Measurements from ENCODE around the gene JUN. TPM values are rescaled to one million over a fixed set of nuclear protein-coding genes. Genes with fewer than 3 reads are reported as not detected.

The JUN gene
- total and polyA plus RNA-seq, 2 of the 13 experiments (the other 11 are each of a cell fraction or from before 2014, with no cell fraction given), result 18.2 to 22.3 TPM

- TF ChIP-seq KDM2A (CRISPR knock-in tag; IDR thresholded peaks at IDR 0.05; ENCODE audit: borderline replicate concordance, low read depth) (no peak), EZH2 (conservative IDR thresholded peaks at IDR 0.05; ENCODE audit: low read depth, low read length) (no peak), ZNF441 (CRISPR knock-in tag; IDR thresholded peaks at IDR 0.05; ENCODE audit: borderline replicate concordance) (no peak), ZNF550 (CRISPR knock-in tag; IDR thresholded peaks at IDR 0.05; ENCODE audit: borderline replicate concordance) (no peak), GABPB1 (CRISPR knock-in tag; IDR thresholded peaks at IDR 0.05) (peak; percentile 40; the same call in 1 of the 2 replicates), ZBTB33 (CRISPR knock-in tag; IDR thresholded peaks at IDR 0.05) (peak; percentile 4; the same call in 1 of the 2 replicates), ZNF770 (CRISPR knock-in tag; IDR thresholded peaks at IDR 0.05) (no peak), CEBPG (CRISPR knock-in tag; IDR thresholded peaks at IDR 0.05) (peak; percentile 56; the same call in 1 of the 2 replicates), ZNF276 (CRISPR knock-in tag; IDR thresholded peaks at IDR 0.05; ENCODE audit: low read depth) (no peak), NFKB2 (CRISPR knock-in tag; IDR thresholded peaks at IDR 0.05; ENCODE audit: borderline replicate concordance) (no peak), KMT2A (CRISPR knock-in tag; IDR thresholded peaks at IDR 0.05) (no peak), ZBTB46 (CRISPR knock-in tag; IDR thresholded peaks at IDR 0.05; ENCODE audit: borderline replicate concordance) (no peak), ZBTB14 (CRISPR knock-in tag; IDR thresholded peaks at IDR 0.05) (no peak), TRAFD1 (CRISPR knock-in tag; IDR thresholded peaks at IDR 0.05; ENCODE audit: borderline replicate concordance) (no peak), MYC (CRISPR knock-in tag; IDR thresholded peaks at IDR 0.05; ENCODE audit: borderline replicate concordance) (no peak)
Observed at GRCh38 chr1:58814251-58815068, 30.6 kb upstream of the JUN start (continued).

Data from HepG2 (cell line).